Activated naive CD4-positive, alpha-beta T cell treated with anti-CD3 and anti-CD28 coated beads, Interleukin-2, amount 10 ng/mL, durations not matched to agents 7 days and 5 days (primary cell): Measurements from ENCODE around the gene USP40.
"Not testable (repeated sequence)": the region's sequence is repeated elsewhere in the genome, so short reads cannot be mapped to it uniquely, and the experiment has no call there.

Experiments used
- CTCF ChIA-PET: fragments of 350-600 bp; sonication (Branson Sonifier 250); formaldehyde crosslinking; loops from one replicate; lab custom pipeline; 2021; ENCODE audit warnings: antibody characterized with exemption; lab: Charles Lee
- DNase-seq: peaks from one replicate; pipeline ENCODE4 v3.0.0-alpha.2; 2020
- H3K27ac Mint-ChIP-seq: one replicate; pipeline ENCODE4 v1.8.0; 2021; ENCODE audit warnings: mild to moderate bottlenecking, moderate library complexity, mixed read lengths
- H3K27me3 Mint-ChIP-seq: one replicate; pipeline ENCODE4 v1.8.0; 2021; ENCODE audit warnings: mild to moderate bottlenecking, mixed read lengths
- H3K36me3 Mint-ChIP-seq: one replicate; pipeline ENCODE4 v1.8.0; 2021; ENCODE audit warnings: mixed read lengths
- H3K4me1 Mint-ChIP-seq: one replicate; pipeline ENCODE4 v1.8.0; 2021; ENCODE audit warnings: mixed read lengths
- H3K4me3 Mint-ChIP-seq: one replicate; pipeline ENCODE4 v1.8.0; 2021; ENCODE audit warnings: mild to moderate bottlenecking, moderate library complexity, mixed read lengths
- H3K9me3 Mint-ChIP-seq: one replicate; pipeline ENCODE4 v1.8.0; 2021; ENCODE audit warnings: mixed read lengths

USP40 gene

GRCh38 chr2:233583217-233583965 is 16.8 kb upstream of the USP40 start:
- not testable (repeated sequence) for H3K36me3 Mint-ChIP-seq, H3K4me3 Mint-ChIP-seq, DNase-seq, H3K9me3 Mint-ChIP-seq, H3K27ac Mint-ChIP-seq, H3K4me1 Mint-ChIP-seq
- CTCF ChIA-PET: interaction anchor here (1.1 kb wide), 1 partner anchor 28 kb away, joined by 3 read pairs; no protein-coding TSS in a partner anchor
- H3K27me3 Mint-ChIP-seq: peaks cover 15% of the 10 kb centered on the region

DNA sequence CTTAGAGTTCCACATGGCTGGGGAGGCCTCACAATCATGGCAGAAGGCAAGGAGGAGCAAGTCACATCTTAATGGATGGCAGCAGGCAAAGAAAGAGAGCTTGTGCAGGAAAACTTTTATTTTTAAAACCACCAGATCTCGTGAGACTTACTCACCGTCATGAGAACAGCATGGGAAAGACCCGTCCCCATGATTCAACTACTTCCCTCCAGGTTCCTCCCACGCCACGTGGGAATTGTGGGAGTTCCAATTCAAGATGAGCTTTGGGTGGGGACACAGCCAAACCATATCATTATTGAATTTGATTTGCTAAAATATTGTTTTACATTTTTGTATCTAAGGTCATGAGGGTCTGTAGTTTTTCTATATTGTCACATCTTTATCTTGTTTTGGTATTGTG is 10.8 kb upstream of the USP40 start:
- H3K27me3 Mint-ChIP-seq: peaks cover 16% of the 10 kb centered on the region
- H3K9me3 Mint-ChIP-seq, H3K36me3 Mint-ChIP-seq, H3K4me1 Mint-ChIP-seq, CTCF ChIA-PET, DNase-seq, H3K4me3 Mint-ChIP-seq, H3K27ac Mint-ChIP-seq: not testable (repeated sequence)

DNA sequence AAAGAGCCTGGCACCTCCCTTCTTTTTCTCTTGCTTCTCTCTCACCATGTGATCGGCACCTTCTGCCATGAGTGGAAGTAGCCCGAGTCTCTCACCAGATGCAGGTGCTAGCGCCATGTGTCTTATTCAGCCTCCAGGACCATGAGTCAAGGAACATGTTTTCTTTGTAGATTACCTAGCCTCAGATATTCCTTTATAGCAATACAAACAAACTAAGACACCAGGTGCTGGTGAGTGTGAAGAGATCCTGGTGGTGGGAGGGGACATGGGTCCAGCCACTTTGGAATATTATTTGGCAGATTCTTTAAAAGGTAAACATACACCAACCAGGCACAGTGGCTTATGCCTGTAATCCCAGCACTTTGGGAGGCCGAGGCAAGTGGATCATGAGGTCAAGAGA is 5.9 kb upstream of the USP40 start:
- Mint-ChIP-seq H3K36me3 (no peaks in the 10 kb centered on the region), H3K27ac (no peak overlapping the region), H3K27me3 (peaks cover 42% of the 10 kb centered on the region), H3K4me1 (no peaks in the 10 kb centered on the region), H3K4me3 (no peak overlapping the region), H3K9me3 (no peaks in the 10 kb centered on the region)
- no peak for DNase-seq
- CTCF ChIA-PET: no interaction called here

DNA sequence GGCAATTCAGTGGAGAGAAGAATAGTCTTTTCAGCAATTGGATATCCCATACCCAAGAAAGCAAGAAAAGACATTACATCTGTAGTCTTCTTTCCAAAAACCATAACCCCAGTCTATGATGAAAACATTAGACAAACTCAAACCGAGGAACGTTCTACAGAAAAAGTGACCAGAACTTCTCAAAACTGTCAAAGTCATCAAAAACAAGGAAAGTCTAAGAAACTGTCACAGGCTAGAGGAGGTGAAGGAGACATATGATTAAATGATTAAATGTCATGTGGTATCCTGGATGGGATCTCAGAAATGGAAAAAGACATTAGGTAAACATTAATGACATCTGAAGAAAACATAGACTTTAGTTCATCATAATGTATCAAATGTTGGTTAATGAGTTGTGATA is 4.9 kb upstream of the USP40 start:
- Mint-ChIP-seq H3K9me3 (no peaks in the 10 kb centered on the region), H3K4me3 (no peak overlapping the region), H3K27me3 (peaks cover 44% of the 10 kb centered on the region), H3K4me1 (no peaks in the 10 kb centered on the region), H3K36me3 (no peaks in the 10 kb centered on the region), H3K27ac (no peak overlapping the region)
- no peak for DNase-seq
- CTCF ChIA-PET: no interaction called here

DNA sequence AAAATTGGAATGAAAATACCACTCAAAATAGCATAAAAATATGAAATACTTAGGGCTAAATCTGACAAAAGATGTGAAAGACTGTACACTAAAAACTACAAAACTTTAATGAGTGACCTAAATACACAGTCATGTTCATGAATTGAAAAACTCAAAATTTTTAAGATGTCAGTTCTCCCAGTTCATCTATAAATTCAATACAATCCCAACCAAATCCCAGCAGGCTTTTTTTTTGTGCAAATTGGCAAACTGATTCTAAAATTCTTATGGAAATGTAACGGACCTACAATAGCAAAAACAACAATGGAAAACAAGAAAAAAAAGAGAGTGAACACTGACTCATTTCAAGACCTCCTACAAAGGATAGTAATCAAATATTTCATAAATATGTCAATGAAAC is 4.4 kb upstream of the USP40 start:
- Mint-ChIP-seq H3K27ac (no peak overlapping the region), H3K4me1 (peaks cover under 1% of the 10 kb centered on the region), H3K9me3 (no peaks in the 10 kb centered on the region), H3K27me3 (peaks cover 44% of the 10 kb centered on the region), H3K4me3 (no peak overlapping the region), H3K36me3 (no peaks in the 10 kb centered on the region)
- CTCF ChIA-PET: no interaction called here
- DNase-seq: no peak

DNA sequence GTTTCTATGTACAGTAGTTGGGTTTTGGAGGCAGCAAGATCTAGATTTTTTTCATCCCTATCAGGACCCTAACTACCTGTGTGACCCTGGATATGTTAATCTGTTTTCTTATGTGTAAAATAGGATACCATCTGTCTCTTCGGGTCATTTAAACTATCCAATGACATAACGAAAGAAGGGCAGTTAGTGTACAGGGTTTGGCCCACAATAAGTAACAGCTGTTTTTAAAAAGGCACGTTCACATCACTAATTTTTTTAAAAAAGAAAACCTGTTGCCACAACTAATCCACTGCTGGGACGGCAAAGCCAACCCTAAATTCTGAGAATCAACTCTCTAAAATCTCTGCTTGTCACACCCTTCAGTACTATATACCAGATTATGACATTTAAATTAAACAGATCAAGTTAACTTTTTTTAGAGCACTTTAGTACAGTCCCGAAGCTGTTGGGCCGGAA is 869 bp downstream of the USP40 start:
- H3K27ac Mint-ChIP-seq: peak overlapping the region; percentile 92
- H3K27me3 Mint-ChIP-seq: peaks cover 20% of the 10 kb centered on the region
- peaks cover 15% of the 10 kb centered on the region for H3K4me1 Mint-ChIP-seq
- H3K4me3 Mint-ChIP-seq: peak overlapping the region; percentile 97
- peaks cover 7% of the 10 kb centered on the region for H3K36me3 Mint-ChIP-seq
- CTCF ChIA-PET: no interaction called here
- DNase-seq: no peak
- H3K9me3 Mint-ChIP-seq: no peaks in the 10 kb centered on the region

- Mint-ChIP-seq H3K4me3 (no peak overlapping the region), H3K4me1 (peaks cover 15% of the 10 kb centered on the region), H3K9me3 (no peaks in the 10 kb centered on the region), H3K27me3 (peaks cover 8% of the 10 kb centered on the region), H3K27ac (no peak overlapping the region), H3K36me3 (peaks cover 16% of the 10 kb centered on the region)
- no peak for DNase-seq
- CTCF ChIA-PET: interaction anchor here (1.0 to 2.0 kb wide), 2 partner anchors 10 to 121 kb away, joined by 3 to 7 read pairs; no protein-coding TSS in a partner anchor
Observed at GRCh38 chr2:233563663-233564430, 2.7 kb downstream of the USP40 start.

GRCh38 chr2:233556881-233557736 is 9.5 kb downstream of the USP40 start:
- no peaks in the 10 kb centered on the region for H3K27me3 Mint-ChIP-seq
- no peaks in the 10 kb centered on the region for H3K9me3 Mint-ChIP-seq
- H3K27ac Mint-ChIP-seq: no peak overlapping the region
- peaks cover 7% of the 10 kb centered on the region for H3K4me1 Mint-ChIP-seq
- CTCF ChIA-PET: interaction anchor here (0.7 to 1.4 kb wide), 2 partner anchors 11 to 73 kb away, joined by 3 to 4 read pairs; no protein-coding TSS in a partner anchor
- H3K4me3 Mint-ChIP-seq: no peak overlapping the region
- H3K36me3 Mint-ChIP-seq: peaks cover 24% of the 10 kb centered on the region
- DNase-seq: no peak

GRCh38 chr2:233553366-233553765 is 13.2 kb downstream of the USP40 start:
- DNase-seq: no peak
- H3K4me3 Mint-ChIP-seq: no peak overlapping the region
- no peaks in the 10 kb centered on the region for H3K9me3 Mint-ChIP-seq
- H3K4me1 Mint-ChIP-seq: peaks cover 7% of the 10 kb centered on the region
- CTCF ChIA-PET: no interaction called here
- peaks cover 9% of the 10 kb centered on the region for H3K36me3 Mint-ChIP-seq
- no peaks in the 10 kb centered on the region for H3K27me3 Mint-ChIP-seq
- no peak overlapping the region for H3K27ac Mint-ChIP-seq

DNA sequence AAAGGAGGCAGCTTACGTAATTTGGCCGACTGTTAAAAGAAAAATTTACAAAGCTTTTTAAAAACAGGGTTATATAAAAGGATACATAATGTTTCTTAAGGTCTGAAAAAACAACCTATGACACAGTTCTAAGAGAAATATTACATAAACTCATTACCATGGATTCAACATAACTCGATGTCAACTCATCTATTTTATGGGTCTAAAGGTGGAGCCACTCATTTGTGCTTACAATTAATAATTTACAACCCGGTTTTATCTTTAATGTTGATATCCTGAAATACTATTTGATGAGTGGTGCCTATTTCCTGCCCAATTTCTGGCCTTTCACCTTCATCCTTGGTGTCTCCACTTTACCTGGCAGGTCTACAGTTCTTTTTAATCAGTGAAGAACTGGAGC is 15.1 kb downstream of the USP40 start:
- CTCF ChIA-PET: no interaction called here
- H3K4me3 Mint-ChIP-seq: no peak overlapping the region

DNA sequence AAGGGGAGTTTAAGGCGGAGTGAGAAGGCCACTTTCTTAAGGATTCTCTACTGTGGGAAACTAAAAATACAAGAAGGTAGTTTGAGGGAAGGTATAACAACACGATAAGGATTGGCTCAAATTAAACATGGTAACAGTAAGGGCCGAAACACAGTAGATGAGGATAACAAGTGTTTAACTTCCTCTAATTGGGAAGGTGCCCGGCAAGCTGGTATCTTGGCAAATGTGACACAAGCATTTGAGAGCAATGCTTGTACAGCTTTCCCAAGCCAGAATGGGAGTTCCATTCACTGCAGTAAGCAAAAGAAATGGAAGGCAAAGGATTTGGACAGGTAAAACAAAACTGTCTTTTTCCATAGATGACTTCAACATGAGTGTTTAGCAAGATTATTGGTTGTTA is 19.8 kb downstream of the USP40 start:
- CTCF ChIA-PET: no interaction called here
- Mint-ChIP-seq H3K9me3 (no peaks in the 10 kb centered on the region), H3K36me3 (peaks cover 13% of the 10 kb centered on the region), H3K27me3 (no peaks in the 10 kb centered on the region), H3K4me1 (peaks cover 10% of the 10 kb centered on the region), H3K4me3 (no peak overlapping the region), H3K27ac (no peak overlapping the region)
- DNase-seq: no peak

More for the DNA sequence above, 15.1 kb downstream of the USP40 start:
- Mint-ChIP-seq H3K27me3 (no peaks in the 10 kb centered on the region), H3K4me1 (peaks cover under 1% of the 10 kb centered on the region), H3K27ac (no peak overlapping the region), H3K9me3 (no peaks in the 10 kb centered on the region), H3K36me3 (peaks cover 7% of the 10 kb centered on the region)
- no peak for DNase-seq

- peaks cover 10% of the 10 kb centered on the region for H3K4me1 Mint-ChIP-seq
- CTCF ChIA-PET: interaction anchor here (0.8 to 1.3 kb wide), 2 partner anchors 11 to 98 kb away, joined by 3 to 4 read pairs; no protein-coding TSS in a partner anchor
- DNase-seq: no peak
- H3K4me3 Mint-ChIP-seq: no peak overlapping the region
- peaks cover 18% of the 10 kb centered on the region for H3K36me3 Mint-ChIP-seq
- no peaks in the 10 kb centered on the region for H3K27me3 Mint-ChIP-seq
- no peaks in the 10 kb centered on the region for H3K9me3 Mint-ChIP-seq
- H3K27ac Mint-ChIP-seq: no peak overlapping the region
Observed at GRCh38 chr2:233546101-233546500, 20.5 kb downstream of the USP40 start.

DNA sequence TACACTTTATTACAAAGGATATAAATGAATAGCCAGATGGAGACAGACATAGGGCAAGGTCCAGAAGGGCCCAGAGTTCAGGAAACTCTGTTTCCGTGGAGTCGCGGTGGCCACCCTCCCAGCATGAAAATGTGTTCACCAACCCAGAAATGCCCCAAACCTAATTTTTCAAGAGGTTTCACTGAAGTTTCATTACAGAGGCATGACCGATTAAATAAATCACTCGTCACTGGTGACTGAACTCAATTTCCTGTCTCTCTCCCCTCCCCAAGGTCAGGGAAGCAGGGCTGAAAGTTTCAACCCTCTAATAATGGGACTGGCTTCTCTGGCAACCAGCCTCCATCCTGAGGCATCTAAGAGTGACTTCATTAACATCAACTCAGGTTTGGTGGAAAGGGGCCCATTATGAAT is 22.4 kb downstream of the USP40 start:
- H3K27ac Mint-ChIP-seq: no peak overlapping the region
- H3K27me3 Mint-ChIP-seq: no peaks in the 10 kb centered on the region
- H3K4me1 Mint-ChIP-seq: peaks cover 10% of the 10 kb centered on the region
- H3K36me3 Mint-ChIP-seq: peaks cover 24% of the 10 kb centered on the region
- CTCF ChIA-PET: no interaction called here
- DNase-seq: no peak
- H3K9me3 Mint-ChIP-seq: no peaks in the 10 kb centered on the region
- no peak overlapping the region for H3K4me3 Mint-ChIP-seq

DNA sequence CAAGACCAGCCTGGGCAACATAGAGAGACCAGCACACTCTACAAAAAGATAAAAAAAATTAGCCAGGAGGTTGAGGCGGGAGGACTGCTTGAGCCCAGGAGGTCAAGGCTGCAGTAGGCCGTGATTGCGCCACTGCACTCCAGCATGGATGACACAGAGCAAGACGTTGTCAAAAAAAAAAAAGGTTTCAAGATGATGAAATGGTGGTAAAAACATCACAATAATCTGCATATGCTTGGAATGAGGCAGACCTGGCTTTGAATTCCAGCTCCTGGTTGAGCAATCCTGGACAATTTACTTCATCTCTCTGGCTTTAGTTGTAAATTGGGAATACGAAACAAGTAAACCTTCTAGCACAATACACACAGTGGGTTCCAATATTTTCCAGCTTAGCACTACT is 24.1 kb downstream of the USP40 start:
- CTCF ChIA-PET: no interaction called here

More for the DNA sequence above, 24.1 kb downstream of the USP40 start:
- Mint-ChIP-seq H3K36me3 (peaks cover 26% of the 10 kb centered on the region), H3K4me1 (peaks cover 10% of the 10 kb centered on the region), H3K27ac (no peak overlapping the region), H3K9me3 (no peaks in the 10 kb centered on the region), H3K27me3 (no peaks in the 10 kb centered on the region), H3K4me3 (no peak overlapping the region)
- no peak for DNase-seq
